ENCODE measurements around the gene CACNA2D4. TPM values are rescaled to one million over a fixed set of nuclear protein-coding genes. Genes with fewer than 3 reads are reported as not detected.

The CACNA2D4 gene
- total and polyA plus RNA-seq, 4 donors, result 0.82 to 2.8 (median 1.3) TPM

- no peak for TF ChIP-seq ZBTB33 (IDR thresholded peaks at IDR 0.05)
- TF ChIP-seq FOXA2 (IDR thresholded peaks at IDR 0.05), result no peak
- TF ChIP-seq RAD21 (IDR thresholded peaks at IDR 0.05), result no peak
These were observed 53.6 kb downstream of the CACNA2D4 start (continued) for GRCh38 chr12:1864867-1865266.

- H3K4me1 ChIP-seq (ENCODE audit: control insufficient read depth in 4 of 4, insufficient read depth in 4 of 4, low read length in 3 of 4), result no peaks in the 10 kb centered on the region
- TF ChIP-seq CTCF (IDR thresholded peaks at IDR 0.05; ENCODE audit: low read depth, low read length, missing input control) (no peak), HNF4G (IDR thresholded peaks at IDR 0.05) (no peak), GABPA (IDR thresholded peaks at IDR 0.05 in 1 of 2, conservative IDR thresholded peaks at IDR 0.05 in 1 of 2) (no peak), FOXA1 (IDR thresholded peaks at IDR 0.05) (no peak)
- H3K27me3 ChIP-seq (ENCODE audit: control insufficient read depth in 4 of 4, insufficient read depth in 4 of 4, low read length in 3 of 4), result peaks cover 0 to 4% (median under 1%) of the 10 kb centered on the region in 4 donors
- H3K9ac ChIP-seq (ENCODE audit: low read depth in 1 of 2, low read length in 2 of 2), result no peak overlapping the region
- DNase-seq (ENCODE audit: low spot score), result no peak
- H3K27ac ChIP-seq (ENCODE audit: low read depth in 1 of 2, low read length in 2 of 2), result no peak overlapping the region
- 40% methylated on average over 27 of the region's 27 CpGs for WGBS
- peaks cover 0 to 6% (median 4%) of the 10 kb centered on the region in 4 donors for H3K9me3 ChIP-seq (ENCODE audit: control insufficient read depth in 4 of 4, low read length in 3 of 4)
- no peak overlapping the region for H3K4me3 ChIP-seq (ENCODE audit: low read depth in 1 of 3, low read length in 3 of 3)
- H3K36me3 ChIP-seq (ENCODE audit: control insufficient read depth in 4 of 4, insufficient read depth in 3 of 4, low read depth in 1 of 4, low read length in 3 of 4), result no peaks in the 10 kb centered on the region
These were observed 54.0 kb downstream of the CACNA2D4 start for GRCh38 chr12:1864456-1864855.

GRCh38 chr12:1863823-1864222, 54.6 kb downstream of the CACNA2D4 start:
- TF ChIP-seq ATF3 (IDR thresholded peaks at IDR 0.05), result no peak
- no peak for TF ChIP-seq MAX (IDR thresholded peaks at IDR 0.05)
- no peak for TF ChIP-seq RAD21 (IDR thresholded peaks at IDR 0.05)
- TF ChIP-seq REST (IDR thresholded peaks at IDR 0.05), result no peak
- no peak for TF ChIP-seq HNF4A (conservative IDR thresholded peaks at IDR 0.05)
- no peak for TF ChIP-seq CTCF (IDR thresholded peaks at IDR 0.05; ENCODE audit: low read depth, low read length, missing input control)
- H3K9me3 ChIP-seq (ENCODE audit: control insufficient read depth in 4 of 4, low read length in 3 of 4), result peaks cover 0 to 6% (median 2%) of the 10 kb centered on the region in 4 donors
- no peak overlapping the region for H3K9ac ChIP-seq (ENCODE audit: low read depth in 1 of 2, low read length in 2 of 2)
- 83% methylated on average over 16 of the region's 16 CpGs for WGBS
- H3K27ac ChIP-seq (ENCODE audit: low read depth in 1 of 2, low read length in 2 of 2), result no peak overlapping the region
- DNase-seq (ENCODE audit: low spot score), result no peak
- H3K4me3 ChIP-seq (ENCODE audit: low read depth in 1 of 3, low read length in 3 of 3), result no peak overlapping the region
- H3K36me3 ChIP-seq (ENCODE audit: control insufficient read depth in 4 of 4, insufficient read depth in 3 of 4, low read depth in 1 of 4, low read length in 3 of 4), result no peaks in the 10 kb centered on the region
- H3K27me3 ChIP-seq (ENCODE audit: control insufficient read depth in 4 of 4, insufficient read depth in 4 of 4, low read length in 3 of 4), result peaks cover 0 to 4% (median under 1%) of the 10 kb centered on the region in 4 donors
- no peaks in the 10 kb centered on the region for H3K4me1 ChIP-seq (ENCODE audit: control insufficient read depth in 4 of 4, insufficient read depth in 4 of 4, low read length in 3 of 4)
